K562 (cell line): ENCODE measurements around the gene GARNL3. TPM values are rescaled to one million over a fixed set of nuclear protein-coding genes. Genes with fewer than 3 reads are reported as not detected.

ENCODE experiments used
- ATAC-seq: fragments of 200-7000 bp; cut with Tn5 transposase; 3 replicates; pipeline ENCODE4 v1.9.1; 2020; ENCODE audit warnings: moderate library complexity
- BruUV-seq: library from RNA; stranded (reverse); fragments of 400-500 nt; replicated peaks from 2 replicates; lab custom pipeline; 2021; lab: Mats Ljungman, UMichigan
- CTCF ChIA-PET: fragments of 300-600 bp; formaldehyde crosslinking; extraction: SDS; loops from one replicate; lab custom pipeline; 2021; ENCODE audit warnings: low intra/inter-chr PET ratio; lab: Yijun Ruan, JAX
- POLR2A ChIA-PET: fragments of 300-600, 350-650 bp; sonication (Branson Sonifier 250); formaldehyde crosslinking; extraction: SDS; loops from one replicate; lab custom pipeline; 2021; ENCODE audit warnings: antibody characterized with exemption, inconsistent platforms; lab: Yijun Ruan, JAX
- DNase-seq, 4 experiments: peaks; one replicate each; pipeline versions ENCODE4 v3.0.0 to v3.0.0-alpha.2; 2011 to 2018; ENCODE audit warnings: low spot score in 3 of 4, mixed read lengths in 3 of 4; ENCODE audit errors: extremely low read depth in 1 of 4
- FAIRE-seq: peaks from 2 replicates; lab custom pipeline; 2011; peaks lifted over from hg19 to GRCh38; lab: Jason Lieb, UNC
- H2AFZ ChIP-seq: 2 replicates; pipeline ENCODE4 v1.6.0; 2011; ENCODE audit warnings: low read depth, low read length, control low read depth, inconsistent platforms
- H3K27ac ChIP-seq: fragments of 200-600 bp; 3 replicates; pipeline ENCODE4 v1.8.0; 2011; ENCODE audit warnings: low read depth, mild to moderate bottlenecking, control low read depth, inconsistent platforms, low read length, moderate library complexity, mixed read lengths; ENCODE audit errors: extremely low read depth
- H3K27me3 ChIP-seq, 2 experiments: fragments of 300-600 bp in 1 of 2; 2 replicates in 1 of 2; 3 replicates in 1 of 2; pipeline versions ENCODE4 v1.6.0 to v1.8.0; 2011; ENCODE audit warnings: inconsistent platforms in 2 of 2, low read length in 2 of 2, mild to moderate bottlenecking in 1 of 2, mixed read lengths in 1 of 2, moderate library complexity in 1 of 2; ENCODE audit not compliant: control insufficient read depth in 2 of 2, insufficient read depth in 2 of 2
- H3K36me3 ChIP-seq: fragments of 300-600 bp; 3 replicates; pipeline ENCODE4 v1.8.0; 2011; ENCODE audit warnings: mild to moderate bottlenecking, low read length, inconsistent platforms; ENCODE audit not compliant: control insufficient read depth, insufficient read depth
- H3K4me1 ChIP-seq, 2 experiments: fragments of 200-600 bp in 1 of 2; replicated peaks in 1 of 2; 2 replicates in 1 of 2; 3 replicates in 1 of 2; pipeline versions ENCODE4 v1.5.1 to v1.8.0; 2011; ENCODE audit warnings: inconsistent platforms in 2 of 2, low read length in 2 of 2, mild to moderate bottlenecking in 1 of 2, mixed read lengths in 1 of 2, moderate library complexity in 1 of 2; ENCODE audit not compliant: control insufficient read depth in 2 of 2, insufficient read depth in 2 of 2
- H3K4me2 ChIP-seq: 2 replicates; pipeline ENCODE4 v1.6.1; 2011; ENCODE audit warnings: low read length, control low read depth, inconsistent platforms, mixed read lengths; ENCODE audit not compliant: insufficient read depth
- H3K4me3 ChIP-seq: fragments of 200-600 bp; sonication (generic), shearing (Covaris generic); 2 replicates; pipeline ENCODE4 v1.5.1; 2016; ENCODE audit warnings: control low read depth, inconsistent platforms
- H3K79me2 ChIP-seq: fragments of 200-600 bp; 3 replicates; pipeline ENCODE4 v1.8.0; 2011; ENCODE audit warnings: low read length, inconsistent platforms; ENCODE audit not compliant: control insufficient read depth, insufficient read depth
- H3K9ac ChIP-seq, 2 experiments: 2 replicates each; pipeline versions ENCODE4 v1.6.0 to v1.6.1; 2011; ENCODE audit warnings: low read depth in 2 of 2, low read length in 2 of 2, control low read depth in 1 of 2, inconsistent platforms in 1 of 2, mild to moderate bottlenecking in 1 of 2, mixed read lengths in 1 of 2; ENCODE audit not compliant: insufficient read depth in 1 of 2
- H3K9me1 ChIP-seq: one replicate; pipeline ENCODE4 v1.6.0; 2011; ENCODE audit warnings: inconsistent platforms, mild to moderate bottlenecking, low read length, moderate library complexity; ENCODE audit not compliant: control insufficient read depth, insufficient read depth
- H3K9me3 ChIP-seq: replicated peaks from 2 replicates; pipeline ENCODE4 v1.5.1; 2011; ENCODE audit warnings: low read depth, low read length, inconsistent platforms; ENCODE audit not compliant: control insufficient read depth, insufficient read depth
- H4K20me1 ChIP-seq: replicated peaks from 2 replicates; pipeline ENCODE4 v1.6.1; 2011; ENCODE audit warnings: low read length, inconsistent platforms, mixed read lengths; ENCODE audit not compliant: control insufficient read depth, insufficient read depth
- CBFB ChIP-seq: sonication (generic); formaldehyde crosslinking; IDR thresholded peaks from 2 replicates; pipeline ENCODE4 v1.4.0; 2020; ENCODE audit warnings: mild to moderate bottlenecking, missing genetic modification reagents
- CREBBP ChIP-seq: IDR thresholded peaks from one replicate; pipeline ENCODE4 v1.6.1; 2012; ENCODE audit warnings: low read depth, mild to moderate bottlenecking, control low read depth, inconsistent platforms, low read length
- FOSL1 ChIP-seq: fragments of 200-800 bp; sonication (Bioruptor generic); conservative IDR thresholded peaks from 2 replicates; pipeline ENCODE4 v1.6.1; 2016; ENCODE audit warnings: missing genetic modification characterization, missing compliant biosample characterization
- HSF4 ChIP-seq: fragments of 250-450 bp; sonication (Bioruptor Pico); IDR thresholded peaks from 2 replicates; pipeline ENCODE4 v2.1.2; 2022; ENCODE audit warnings: mild to moderate bottlenecking, moderate library complexity, borderline replicate concordance
- NFATC3 ChIP-seq: fragments of 450-650 bp; IDR thresholded peaks from 2 replicates; pipeline ENCODE4 v1.6.1; 2017; ENCODE audit warnings: mild to moderate bottlenecking
- NFIC ChIP-seq: fragments of 450-650 bp; IDR thresholded peaks from 2 replicates; pipeline ENCODE4 v1.6.1; 2017; ENCODE audit warnings: mild to moderate bottlenecking, inconsistent platforms
- TCF3 ChIP-seq: sonication (generic); formaldehyde crosslinking; IDR thresholded peaks from 2 replicates; pipeline ENCODE4 v1.4.0; 2020; ENCODE audit warnings: mild to moderate bottlenecking, missing genetic modification reagents
- ZBTB9 ChIP-seq: fragments of 450-650 bp; formaldehyde crosslinking; IDR thresholded peaks from 2 replicates; pipeline ENCODE4 v1.4.0; 2020; ENCODE audit warnings: mild to moderate bottlenecking, moderate library complexity
- ZNF316 ChIP-seq: fragments of 450-650 bp; IDR thresholded peaks from 2 replicates; pipeline ENCODE4 v1.6.1; 2016
- ZSCAN32 ChIP-seq: fragments of 450-650 bp; formaldehyde crosslinking; IDR thresholded peaks from 2 replicates; pipeline ENCODE4 v1.4.0; 2020; ENCODE audit warnings: mild to moderate bottlenecking, moderate library complexity
- WGBS: fragments of 100-300 bp; shearing (Covaris generic); methylation state at CpG from one replicate; pipeline ENCODE4 v1.1.6; 2016; ENCODE audit warnings: low coverage, mixed read lengths; ENCODE audit not compliant: insufficient coverage; ENCODE audit errors: missing lambda C conversion rate; 5-methylcytosine and 5-hydroxymethylcytosine counted together
- in situ Hi-C: fragments of 300-500 bp; cut with MboI; formaldehyde crosslinking; loops from 4 replicates; pipeline ENCODE4 v1.15.0; 2018; ENCODE audit warnings: inconsistent platforms, mixed read lengths
- intact Hi-C: fragments of 100-400 bp; cut with micrococcal nuclease; formaldehyde crosslinking; loops from 2 replicates; pipeline ENCODE4 v1.14.2; 2022
- polyA plus RNA-seq, 8 experiments: library from polyadenylated mRNA; depleted of rRNA in 4 of 8; stranded (reverse) in 5 of 8; unstranded in 3 of 8; fragments of >200 nt; fragmentation: Nextera tagmentation in 2 of 8; fragmentation: Illumina TruSeq in 1 of 8; extraction: Ambion mirVana in 2 of 8; extraction: Trizol in 1 of 8; gene quantifications; 2 replicates each; pipeline versions ENCODE4 v1.2.1 to v1.2.3, GENCODE V29; 2011 to 2014; ENCODE audit warnings: inconsistent platforms in 1 of 8, missing spikeins in 1 of 8
- total RNA-seq, 7 experiments: library from RNA; depleted of rRNA in 6 of 7; stranded (reverse); fragments of >200 nt in 6 of 7; fragmentation: Illumina TruSeq in 2 of 7; extraction: Trizol in 2 of 7; gene quantifications; 2 replicates each; pipeline versions ENCODE4 v1.2.1 to v1.2.3, GENCODE V29; 2011 to 2021; ENCODE audit warnings: low replicate concordance in 1 of 7
- TF ChIP-seq, protein P1 (sequence below): sonication (generic); formaldehyde crosslinking; IDR thresholded peaks from 2 replicates; pipeline ENCODE4 v1.8.0; 2023; ENCODE audit warnings: mild to moderate bottlenecking, missing genetic modification reagents

Gene GARNL3
- total and polyA plus RNA-seq, 9 of the 15 experiments (the other 6 are each of a cell fraction or from before 2014, with no cell fraction given) = 0.35 to 2.7 (median 1.6) TPM

GRCh38 chr9:127283135-127283534, 18.6 kb downstream of the GARNL3 start:
- Histone ChIP-seq H3K36me3 (no peaks in the 10 kb centered on the region), H3K9me1 (no peaks in the 10 kb centered on the region), H4K20me1 (no peaks in the 10 kb centered on the region), H3K9ac (no peak overlapping the region), H2AFZ (no peak overlapping the region), H3K27ac (no peak overlapping the region), H3K4me1 (no peaks in the 10 kb centered on the region), H3K27me3 (peaks cover 6 to 15% of the 10 kb centered on the region in 2 experiments; a peak in 3 of 5 replicates), H3K4me3 (no peak overlapping the region), H3K79me2 (no peaks in the 10 kb centered on the region), H3K9me3 (no peaks in the 10 kb centered on the region), H3K4me2 (no peak overlapping the region)
- in situ Hi-C loops = no loop called here
- FAIRE-seq (no peak), DNase-seq (no peak), ATAC-seq (no peak)
- 2% methylated on average over 3 of the region's 3 CpGs for WGBS
- BruUV-seq = no TSS peak
- ChIA-PET POLR2A (no interaction called here), CTCF (no interaction called here)
- TF ChIP-seq CREBBP = no peak
- intact Hi-C loops = no loop called here

DNA sequence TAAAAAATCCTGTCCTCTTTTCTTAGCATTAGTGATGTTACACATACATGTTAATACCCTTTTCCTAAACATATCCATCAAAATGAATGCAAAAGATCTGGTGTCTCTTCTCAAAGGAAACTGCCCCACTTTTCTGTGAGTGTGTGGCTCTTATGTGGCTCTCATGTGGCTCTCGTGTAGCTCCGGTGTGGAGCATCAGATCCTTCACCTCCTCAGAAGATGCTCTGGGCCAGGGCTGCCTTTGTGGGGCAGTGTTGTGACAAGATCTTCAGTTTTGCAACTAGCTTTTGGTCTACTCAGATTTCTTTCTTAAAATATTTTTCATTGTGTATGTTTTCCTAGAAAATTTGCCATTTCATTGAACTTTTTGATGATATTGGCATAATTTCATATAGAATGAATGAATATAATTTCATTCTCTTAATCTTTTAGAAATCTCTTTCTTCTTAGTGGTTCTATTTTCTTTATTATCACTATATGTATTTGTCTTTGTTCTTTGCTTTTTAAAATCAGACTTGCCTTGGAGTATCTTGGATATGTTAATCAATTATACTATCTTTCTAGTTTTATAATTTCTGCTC, 19.4 kb downstream of the GARNL3 start:
- no TSS peak for BruUV-seq
- H2AFZ ChIP-seq = no peak overlapping the region
- H3K27me3 ChIP-seq = peaks cover 6 to 18% of the 10 kb centered on the region in 2 experiments; a peak in 4 of 5 replicates
- H3K4me1 ChIP-seq = no peaks in the 10 kb centered on the region
- H3K36me3 ChIP-seq = no peaks in the 10 kb centered on the region
- DNase-seq = peak in 2 of 4 experiments; percentile 12 to 18
- FAIRE-seq = peak; percentile 11
- H3K9me3 ChIP-seq = no peaks in the 10 kb centered on the region
- no peak overlapping the region for H3K4me3 ChIP-seq
- no peak overlapping the region for H3K27ac ChIP-seq
- H3K9ac ChIP-seq = no peak overlapping the region
- POLR2A ChIA-PET = interaction anchor here (0.7 kb wide), 1 partner anchor 140 kb away, joined by 3 read pairs; the partner anchor contains the start of gene ZNF79
- WGBS = 0% methylated on average over 2 of the region's 2 CpGs
- no peak overlapping the region for H3K4me2 ChIP-seq
- 0 out of 3 replicates have a peak, but pooled peaks have one; percentile 61 for ATAC-seq
- H3K9me1 ChIP-seq = no peaks in the 10 kb centered on the region
- no peaks in the 10 kb centered on the region for H3K79me2 ChIP-seq
- intact Hi-C loops (no loop called here), in situ Hi-C loops (no loop called here)
- no peaks in the 10 kb centered on the region for H4K20me1 ChIP-seq
- CTCF ChIA-PET = no interaction called here
- TF ChIP-seq HSF4 (CRISPR knock-in tag) (no peak), ZNF316 (peak; percentile 42), CBFB (CRISPR knock-in tag) (no peak), NFATC3 (no peak), FOSL1 (tag) (no peak), NFIC (no peak), ZBTB9 (CRISPR knock-in tag) (peak; percentile 95), TCF3 (CRISPR knock-in tag) (no peak), ZSCAN32 (CRISPR knock-in tag) (no peak)
- TF ChIP-seq, protein P1, sequence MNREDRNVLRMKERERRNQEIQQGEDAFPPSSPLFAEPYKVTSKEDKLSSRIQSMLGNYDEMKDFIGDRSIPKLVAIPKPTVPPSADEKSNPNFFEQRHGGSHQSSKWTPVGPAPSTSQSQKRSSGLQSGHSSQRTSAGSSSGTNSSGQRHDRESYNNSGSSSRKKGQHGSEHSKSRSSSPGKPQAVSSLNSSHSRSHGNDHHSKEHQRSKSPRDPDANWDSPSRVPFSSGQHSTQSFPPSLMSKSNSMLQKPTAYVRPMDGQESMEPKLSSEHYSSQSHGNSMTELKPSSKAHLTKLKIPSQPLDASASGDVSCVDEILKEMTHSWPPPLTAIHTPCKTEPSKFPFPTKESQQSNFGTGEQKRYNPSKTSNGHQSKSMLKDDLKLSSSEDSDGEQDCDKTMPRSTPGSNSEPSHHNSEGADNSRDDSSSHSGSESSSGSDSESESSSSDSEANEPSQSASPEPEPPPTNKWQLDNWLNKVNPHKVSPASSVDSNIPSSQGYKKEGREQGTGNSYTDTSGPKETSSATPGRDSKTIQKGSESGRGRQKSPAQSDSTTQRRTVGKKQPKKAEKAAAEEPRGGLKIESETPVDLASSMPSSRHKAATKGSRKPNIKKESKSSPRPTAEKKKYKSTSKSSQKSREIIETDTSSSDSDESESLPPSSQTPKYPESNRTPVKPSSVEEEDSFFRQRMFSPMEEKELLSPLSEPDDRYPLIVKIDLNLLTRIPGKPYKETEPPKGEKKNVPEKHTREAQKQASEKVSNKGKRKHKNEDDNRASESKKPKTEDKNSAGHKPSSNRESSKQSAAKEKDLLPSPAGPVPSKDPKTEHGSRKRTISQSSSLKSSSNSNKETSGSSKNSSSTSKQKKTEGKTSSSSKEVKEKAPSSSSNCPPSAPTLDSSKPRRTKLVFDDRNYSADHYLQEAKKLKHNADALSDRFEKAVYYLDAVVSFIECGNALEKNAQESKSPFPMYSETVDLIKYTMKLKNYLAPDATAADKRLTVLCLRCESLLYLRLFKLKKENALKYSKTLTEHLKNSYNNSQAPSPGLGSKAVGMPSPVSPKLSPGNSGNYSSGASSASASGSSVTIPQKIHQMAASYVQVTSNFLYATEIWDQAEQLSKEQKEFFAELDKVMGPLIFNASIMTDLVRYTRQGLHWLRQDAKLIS (CRISPR knock-in tag) = no peak
